Sigmoid colon (tissue), 4 donors: ENCODE measurements around the gene SELENOO.

Source experiments
- CTCF ChIP-seq, 4 experiments: fragments of 450-650 bp in 3 of 4; fragments of 200-600 bp in 1 of 4; IDR thresholded peaks; one replicate each; pipeline ENCODE4 v1.5.1; 2016 to 2019; ENCODE audit warnings: antibody characterized with exemption in 4 of 4, mild to moderate bottlenecking in 3 of 4, moderate library complexity in 2 of 4
- EP300 ChIP-seq, 4 donors: sonication (generic); formaldehyde crosslinking; IDR thresholded peaks; one replicate each; pipeline ENCODE4 v1.6.1; 2017; ENCODE audit warnings: antibody characterized with exemption in 4 of 4

DNA sequence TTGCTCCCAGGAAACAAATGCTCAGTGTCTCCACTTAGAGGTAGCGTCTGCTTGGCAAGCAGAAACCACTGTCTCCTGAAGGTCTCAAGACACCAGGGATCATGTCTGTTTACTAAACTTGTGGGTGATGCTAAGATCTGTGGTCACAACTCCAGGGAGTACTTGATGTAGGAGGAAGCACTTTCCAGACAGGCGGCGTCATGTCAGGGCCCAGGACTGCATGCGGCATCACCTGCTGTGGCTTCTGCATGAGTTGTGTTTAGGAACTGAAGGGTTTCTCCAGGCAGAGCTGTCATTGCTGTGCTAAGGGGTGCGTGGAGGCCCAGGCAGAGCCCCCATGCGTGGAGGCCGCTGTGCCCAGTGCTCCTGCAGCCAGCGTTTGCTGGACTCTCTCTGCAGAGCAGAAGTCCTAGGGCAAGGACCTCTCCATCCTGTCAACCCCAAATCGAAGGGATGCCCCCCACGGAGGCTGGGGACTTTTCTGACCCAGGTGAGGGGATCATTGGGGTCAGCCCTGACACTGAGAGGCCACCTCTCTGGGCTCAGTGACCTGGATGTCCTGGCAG is 38.3 kb upstream of the SELENOO start:
- TF ChIP-seq EP300 (IDR thresholded peaks at IDR 0.05) (no peak), CTCF (IDR thresholded peaks at IDR 0.05) (no peak)
